GM23338 (cell line): ENCODE measurements around the gene CTNND2. TPM values are rescaled to one million over a fixed set of nuclear protein-coding genes. Genes with fewer than 3 reads are reported as not detected.

Source experiments
- ATAC-seq: fragments of 200-7000 bp; cut with Tn5 transposase; 3 replicates; pipeline ENCODE4 v1.9.1; 2020
- DNase-seq: peaks from one replicate; pipeline ENCODE4 v3.0.0-alpha.2; 2015; ENCODE audit warnings: low spot score
- H2AFZ ChIP-seq: fragments of 200-600 bp; sonication (generic); 2 replicates; pipeline ENCODE4 v1.8.0; 2016; ENCODE audit warnings: antibody characterized with exemption, mild to moderate bottlenecking, moderate library complexity
- H3F3A ChIP-seq: fragments of 200-600 bp; sonication (generic); replicated peaks from 2 replicates; pipeline ENCODE4 v1.8.0; 2017; ENCODE audit warnings: antibody characterized with exemption, mixed run types, low read depth
- H3K27ac ChIP-seq: fragments of 200-600 bp; sonication (generic); 2 replicates; pipeline ENCODE4 v1.6.1; 2016; ENCODE audit warnings: low read depth
- H3K27me3 ChIP-seq: fragments of 200-600 bp; sonication (generic); 2 replicates; pipeline ENCODE4 v1.8.0; 2016; ENCODE audit warnings: mild to moderate bottlenecking, mixed run types, moderate library complexity; ENCODE audit not compliant: insufficient read depth
- H3K36me3 ChIP-seq: fragments of 200-600 bp; sonication (generic); 2 replicates; pipeline ENCODE4 v1.8.0; 2016; ENCODE audit warnings: mild to moderate bottlenecking; ENCODE audit not compliant: insufficient read depth
- H3K4me1 ChIP-seq: fragments of 200-600 bp; sonication (generic); 2 replicates; pipeline ENCODE4 v1.8.0; 2016; ENCODE audit warnings: mild to moderate bottlenecking, moderate library complexity; ENCODE audit not compliant: insufficient read depth
- H3K4me2 ChIP-seq: fragments of 200-600 bp; sonication (generic); 2 replicates; pipeline ENCODE4 v1.7.1; 2017; ENCODE audit warnings: mixed run types
- H3K4me3 ChIP-seq: fragments of 200-600 bp; sonication (generic); 2 replicates; pipeline ENCODE4 v1.6.1; 2016; ENCODE audit warnings: mixed run types
- H3K79me2 ChIP-seq: fragments of 200-600 bp; sonication (generic); replicated peaks from 2 replicates; pipeline ENCODE4 v1.8.0; 2017; ENCODE audit warnings: mild to moderate bottlenecking; ENCODE audit not compliant: insufficient read depth
- H3K9me2 ChIP-seq: fragments of 200-600 bp; sonication (generic); 2 replicates; pipeline ENCODE4 v1.8.0; 2017; ENCODE audit not compliant: insufficient read depth
- H4K20me1 ChIP-seq: fragments of 200-600 bp; sonication (generic); replicated peaks from 2 replicates; pipeline ENCODE4 v1.8.0; 2017; ENCODE audit warnings: mild to moderate bottlenecking; ENCODE audit not compliant: insufficient read depth
- H3K27ac Mint-ChIP-seq: 2 replicates; pipeline ENCODE4 v1.8.0; 2020; ENCODE audit warnings: inconsistent platforms, mild to moderate bottlenecking, moderate library complexity, mixed read lengths
- H3K27me3 Mint-ChIP-seq: 3 replicates; pipeline ENCODE4 v1.8.0; 2022; ENCODE audit warnings: low read depth, mild to moderate bottlenecking, moderate library complexity, mixed read lengths, inconsistent platforms; ENCODE audit not compliant: insufficient read depth, poor library complexity
- H3K36me3 Mint-ChIP-seq: 3 replicates; pipeline ENCODE4 v1.8.0; 2021; ENCODE audit warnings: low read depth, mild to moderate bottlenecking, inconsistent platforms, moderate library complexity, mixed read lengths
- H3K4me1 Mint-ChIP-seq: 3 replicates; pipeline ENCODE4 v1.8.0; 2020; ENCODE audit warnings: mild to moderate bottlenecking, inconsistent platforms, mixed read lengths
- H3K4me3 Mint-ChIP-seq: 3 replicates; pipeline ENCODE4 v1.8.0; 2021; ENCODE audit warnings: moderate library complexity, mild to moderate bottlenecking, inconsistent platforms, mixed read lengths
- H3K9me3 Mint-ChIP-seq: 3 replicates; pipeline ENCODE4 v1.8.0; 2020; ENCODE audit warnings: moderate library complexity, mild to moderate bottlenecking, inconsistent platforms, mixed read lengths
- CTCF ChIP-seq, 2 experiments: fragments of 200-600 bp in 1 of 2; sonication (generic) in 1 of 2; conservative IDR thresholded peaks; 2 replicates each; pipeline versions ENCODE4 v1.5.1 to v1.6.1; 2016 to 2017; ENCODE audit warnings: antibody characterized with exemption in 2 of 2, low read depth in 2 of 2, mild to moderate bottlenecking in 2 of 2, moderate library complexity in 1 of 2
- ETS1 ChIP-seq: IDR thresholded peaks from 2 replicates; pipeline ENCODE4 v1.6.1; 2016; ENCODE audit warnings: antibody characterized with exemption
- EZH2phosphoT487 ChIP-seq: fragments of 200-600 bp; sonication (generic); IDR thresholded peaks from one replicate; pipeline ENCODE4 v1.8.1; 2018; ENCODE audit warnings: antibody characterized with exemption; ENCODE audit not compliant: unreplicated experiment
- JUNB ChIP-seq: IDR thresholded peaks from one replicate; pipeline ENCODE4 v1.6.1; 2016; ENCODE audit warnings: antibody characterized with exemption; ENCODE audit not compliant: unreplicated experiment
- NANOG ChIP-seq: IDR thresholded peaks from 2 replicates; pipeline ENCODE4 v1.6.1; 2016; ENCODE audit warnings: antibody characterized with exemption, borderline replicate concordance
- POLR2AphosphoS5 ChIP-seq: IDR thresholded peaks from 2 replicates; pipeline ENCODE4 v1.6.1; 2016; ENCODE audit warnings: antibody characterized with exemption, low read depth
- REST ChIP-seq: IDR thresholded peaks from one replicate; pipeline ENCODE4 v1.6.1; 2018; ENCODE audit warnings: antibody characterized with exemption; ENCODE audit not compliant: unreplicated experiment
- ZNF114 ChIP-seq: fragments of 250-450 bp; sonication (Bioruptor Pico); IDR thresholded peaks from 2 replicates; pipeline ENCODE4 v1.5.0; 2020; ENCODE audit warnings: mild to moderate bottlenecking, moderate library complexity
- polyA plus RNA-seq: library from polyadenylated mRNA; unstranded; fragments of >200 nt; fragmentation: Nextera tagmentation; extraction: Ambion mirVana; gene quantifications from 2 replicates; pipeline ENCODE4 v1.2.1, GENCODE V29; 2016
- total RNA-seq: library from RNA; depleted of rRNA; stranded (reverse); fragments of >200 nt; shearing (Covaris generic); gene quantifications from 2 replicates; pipeline ENCODE4 v1.2.3, GENCODE V29; 2014

Gene CTNND2
- total and polyA plus RNA-seq, 2 experiments from 2014 or later = 5.1 to 7.0 TPM

- H3K36me3 Mint-ChIP-seq = no peaks in the 10 kb centered on the region; the same call in 2 of the 3 replicates
- H3K9me3 Mint-ChIP-seq = no peaks in the 10 kb centered on the region
- Histone ChIP-seq H3K36me3 (no peaks in the 10 kb centered on the region), H3K4me1 (no peaks in the 10 kb centered on the region), H3K4me2 (no peak overlapping the region), H3F3A (no peaks in the 10 kb centered on the region), H3K27ac (no peak overlapping the region), H3K9me2 (0 out of 2 replicates have a peak, but pooled peaks cover 1% of the 10 kb centered on the region), H4K20me1 (no peaks in the 10 kb centered on the region), H3K27me3 (no peaks in the 10 kb centered on the region), H2AFZ (no peak overlapping the region), H3K79me2 (no peaks in the 10 kb centered on the region), H3K4me3 (no peak overlapping the region)
- H3K4me3 Mint-ChIP-seq = no peak overlapping the region
- H3K4me1 Mint-ChIP-seq = peaks cover 5% of the 10 kb centered on the region; the same call in 2 of the 3 replicates
- DNase-seq = no peak
- ATAC-seq = no peak
- H3K27ac Mint-ChIP-seq = no peak overlapping the region
- TF ChIP-seq JUNB (no peak), POLR2AphosphoS5 (no peak), NANOG (no peak), REST (no peak), EZH2phosphoT487 (no peak), ETS1 (no peak)
- H3K27me3 Mint-ChIP-seq = peaks cover 4% of the 10 kb centered on the region
Observed at GRCh38 chr5:11922394-11922793, 18.1 kb upstream of the CTNND2 start.

GRCh38 chr5:11918463-11919045 lies 14.3 kb upstream of the CTNND2 start:
- H3K4me2 ChIP-seq = no peak overlapping the region
- H3K79me2 ChIP-seq = no peaks in the 10 kb centered on the region
- DNase-seq = no peak
- H3K27ac ChIP-seq = no peak overlapping the region
- Mint-ChIP-seq H3K36me3 (no peaks in the 10 kb centered on the region; the same call in 2 of the 3 replicates), H3K4me1 (no peaks in the 10 kb centered on the region), H3K27me3 (peaks cover 4% of the 10 kb centered on the region), H3K27ac (no peak overlapping the region), H3K4me3 (no peak overlapping the region), H3K9me3 (no peaks in the 10 kb centered on the region)
- no peaks in the 10 kb centered on the region for H4K20me1 ChIP-seq
- TF ChIP-seq CTCF (conservative IDR thresholded peaks at IDR 0.05; ENCODE audit: low read depth in 2 of 2) (0 out of 4 replicates have a peak, but pooled peaks of 1 of the 2 experiments have one; percentile 3), ZNF114 (no peak), NANOG (no peak)
- ATAC-seq = no peak
- no peaks in the 10 kb centered on the region for H3K36me3 ChIP-seq
- H3K9me2 ChIP-seq = no peaks in the 10 kb centered on the region; the same call in 1 of the 2 replicates
- H3K27me3 ChIP-seq = no peaks in the 10 kb centered on the region
- 0 out of 2 replicates have a peak overlapping the region, but pooled peaks have one; percentile 23 for H2AFZ ChIP-seq
- no peaks in the 10 kb centered on the region for H3F3A ChIP-seq
- H3K4me1 ChIP-seq = no peaks in the 10 kb centered on the region
- no peak overlapping the region for H3K4me3 ChIP-seq
